SW 1271 (cell line): ENCODE results near the gene HPRT1.
A peak's percentile ranks its signal among the peaks of the same experiment; 100 is the strongest.

ENCODE experiments used
- DNase-seq, 2 experiments: peaks; one replicate each; lab custom pipeline; 2025; lab: John Stamatoyannopoulos, UW

Gene HPRT1

GRCh38 chrX:134476284-134476683 is 16.3 kb downstream of the HPRT1 start:
- DNase-seq = no peak

- DNase-seq = no peak
Measured at GRCh38 chrX:134478374-134478773, 18.4 kb downstream of the HPRT1 start.

- no peak for DNase-seq
Measured at GRCh38 chrX:134480061-134480460, 20.1 kb downstream of the HPRT1 start.

GRCh38 chrX:134481339-134481738 is 21.4 kb downstream of the HPRT1 start:
- no peak for DNase-seq

- no peak for DNase-seq
Measured at GRCh38 chrX:134482371-134482770, 22.4 kb downstream of the HPRT1 start.

GRCh38 chrX:134484039-134484438 is 24.1 kb downstream of the HPRT1 start:
- DNase-seq = peak in 1 of 2 experiments; percentile 37

- DNase-seq = no peak
Measured at GRCh38 chrX:134501941-134502340, 42.0 kb downstream of the HPRT1 start.

- DNase-seq = no peak
Measured at GRCh38 chrX:134502686-134503085, 42.7 kb downstream of the HPRT1 start.

- DNase-seq = peak; percentile 50 to 76
Measured at GRCh38 chrX:134512566-134512965, 52.6 kb downstream of the HPRT1 start.

GRCh38 chrX:134513091-134513490 is 53.1 kb downstream of the HPRT1 start:
- no peak for DNase-seq

GRCh38 chrX:134520860-134521390 is 61.0 kb downstream of the HPRT1 start:
- peak; percentile 49 to 66 for DNase-seq

- no peak for DNase-seq
Measured at GRCh38 chrX:134524181-134524580, 64.2 kb downstream of the HPRT1 start.

GRCh38 chrX:134525086-134525792 is 65.3 kb downstream of the HPRT1 start:
- DNase-seq = no peak

- peak in 1 of 2 experiments; percentile 7 for DNase-seq
Measured at GRCh38 chrX:134526399-134526798, 66.4 kb downstream of the HPRT1 start.

GRCh38 chrX:134528960-134529359 is 69.0 kb downstream of the HPRT1 start:
- no peak for DNase-seq

GRCh38 chrX:134529481-134529880 is 69.5 kb downstream of the HPRT1 start:
- DNase-seq = no peak

GRCh38 chrX:134530845-134531244 is 70.9 kb downstream of the HPRT1 start:
- no peak for DNase-seq

GRCh38 chrX:134533352-134533751 is 73.4 kb downstream of the HPRT1 start:
- no peak for DNase-seq

GRCh38 chrX:134533952-134534351 is 74.0 kb downstream of the HPRT1 start:
- DNase-seq = no peak

- DNase-seq = peak; percentile 24 to 81
Measured at GRCh38 chrX:134537179-134537955, 77.4 kb downstream of the HPRT1 start.

- no peak for DNase-seq
Measured at GRCh38 chrX:134538316-134538715, 78.4 kb downstream of the HPRT1 start.

GRCh38 chrX:134541906-134542305 is 81.9 kb downstream of the HPRT1 start:
- no peak for DNase-seq

- DNase-seq = no peak
Measured at GRCh38 chrX:134542485-134542884, 82.5 kb downstream of the HPRT1 start.
